Effector memory CD8-positive, alpha-beta T cell (primary cell): Measurements from ENCODE around the gene FN1.
"Not testable (repeated sequence)": the region's sequence is repeated elsewhere in the genome, so short reads cannot be mapped to it uniquely, and the experiment has no call there.

Source experiments
- ATAC-seq: fragments of 150-1000 bp; cut with Tn5 transposase; replicated peaks from 2 replicates; pipeline ENCODE4 v1.10.0; 2021; ENCODE audit warnings: mild to moderate bottlenecking, moderate library complexity
- DNase-seq, 3 experiments: peaks; one replicate each; pipeline ENCODE4 v3.0.0; 2021
- H3K27ac Mint-ChIP-seq, 2 donors: one replicate each; pipeline ENCODE4 v1.8.0; 2022; ENCODE audit warnings: mild to moderate bottlenecking in 2 of 2, mixed read lengths in 2 of 2, moderate library complexity in 2 of 2
- H3K27me3 Mint-ChIP-seq, 2 donors: one replicate each; pipeline ENCODE4 v1.8.0; 2022; ENCODE audit warnings: mixed read lengths in 2 of 2
- H3K36me3 Mint-ChIP-seq: one replicate; pipeline ENCODE4 v1.8.0; 2022; ENCODE audit warnings: mild to moderate bottlenecking, moderate library complexity, mixed read lengths; ENCODE audit not compliant: insufficient read depth
- H3K4me1 Mint-ChIP-seq, 2 donors: one replicate each; pipeline ENCODE4 v1.8.0; 2022; ENCODE audit warnings: low read depth in 2 of 2, mixed read lengths in 2 of 2
- H3K4me3 Mint-ChIP-seq, 2 donors: one replicate each; pipeline ENCODE4 v1.8.0; 2022; ENCODE audit warnings: mild to moderate bottlenecking in 2 of 2, mixed read lengths in 2 of 2, moderate library complexity in 2 of 2
- H3K9me3 Mint-ChIP-seq, 2 donors: one replicate each; pipeline ENCODE4 v1.8.0; 2022; ENCODE audit warnings: mixed read lengths in 2 of 2

Gene FN1

DNA sequence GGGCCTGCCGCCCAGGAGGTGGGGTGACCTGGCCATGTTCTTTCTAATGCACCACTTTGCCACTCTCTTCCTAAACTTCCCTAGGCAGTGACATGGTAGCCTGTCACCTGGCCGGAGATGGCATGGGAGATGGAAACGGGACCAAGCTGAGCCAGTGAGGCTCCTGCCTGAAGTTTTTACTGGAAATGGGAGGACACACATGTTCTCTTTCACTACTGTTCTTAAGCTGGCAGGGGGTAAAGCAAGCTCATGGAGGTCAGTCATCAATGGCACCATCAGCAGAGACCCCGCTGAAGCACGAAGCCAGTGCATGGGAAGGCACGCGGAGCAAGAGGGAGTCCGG lies 73.3 kb downstream of the FN1 start:
- Mint-ChIP-seq H3K9me3 (no peaks in the 10 kb centered on the region), H3K27me3 (no peaks in the 10 kb centered on the region), H3K36me3 (no peaks in the 10 kb centered on the region), H3K4me3 (no peak overlapping the region), H3K4me1 (no peaks in the 10 kb centered on the region), H3K27ac (no peak overlapping the region)
- ATAC-seq = no peak
- DNase-seq = no peak

DNA sequence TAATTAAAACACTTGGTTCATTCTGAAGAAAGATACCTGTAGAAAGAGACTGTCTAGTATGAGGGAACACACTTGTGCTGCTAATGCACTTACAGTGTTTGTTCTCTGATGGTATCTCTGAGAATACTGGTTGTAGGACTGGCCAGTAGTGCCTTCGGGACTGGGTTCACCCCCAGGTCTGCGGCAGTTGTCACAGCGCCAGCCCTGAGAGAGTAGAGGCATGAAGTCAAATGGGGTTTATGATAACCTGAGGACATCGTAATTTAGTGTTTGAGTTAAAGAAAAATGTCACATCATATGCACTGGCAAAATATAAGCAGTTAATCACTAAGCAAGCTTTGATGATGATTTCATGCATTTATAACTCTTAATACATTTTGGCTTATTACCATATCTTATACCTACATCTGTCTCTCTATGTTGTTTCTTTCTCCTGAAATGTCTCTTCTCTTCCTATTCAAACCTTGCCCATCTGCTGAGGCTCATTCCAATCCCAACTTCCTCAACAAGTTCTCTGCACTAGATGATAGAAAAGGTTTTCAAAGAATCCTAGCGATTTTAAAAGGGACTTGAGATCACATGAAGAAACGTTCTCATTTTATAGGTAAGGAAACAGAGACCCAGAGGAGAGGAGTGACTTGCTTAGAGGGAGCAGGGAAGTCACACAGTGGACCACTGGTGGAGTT lies 73.8 kb downstream of the FN1 start:
- DNase-seq = no peak
- no peaks in the 10 kb centered on the region for H3K27me3 Mint-ChIP-seq
- no peak overlapping the region for H3K4me3 Mint-ChIP-seq
- no peak for ATAC-seq
- no peak overlapping the region for H3K27ac Mint-ChIP-seq
- no peaks in the 10 kb centered on the region for H3K36me3 Mint-ChIP-seq
- H3K4me1 Mint-ChIP-seq = no peaks in the 10 kb centered on the region
- H3K9me3 Mint-ChIP-seq = no peaks in the 10 kb centered on the region

DNA sequence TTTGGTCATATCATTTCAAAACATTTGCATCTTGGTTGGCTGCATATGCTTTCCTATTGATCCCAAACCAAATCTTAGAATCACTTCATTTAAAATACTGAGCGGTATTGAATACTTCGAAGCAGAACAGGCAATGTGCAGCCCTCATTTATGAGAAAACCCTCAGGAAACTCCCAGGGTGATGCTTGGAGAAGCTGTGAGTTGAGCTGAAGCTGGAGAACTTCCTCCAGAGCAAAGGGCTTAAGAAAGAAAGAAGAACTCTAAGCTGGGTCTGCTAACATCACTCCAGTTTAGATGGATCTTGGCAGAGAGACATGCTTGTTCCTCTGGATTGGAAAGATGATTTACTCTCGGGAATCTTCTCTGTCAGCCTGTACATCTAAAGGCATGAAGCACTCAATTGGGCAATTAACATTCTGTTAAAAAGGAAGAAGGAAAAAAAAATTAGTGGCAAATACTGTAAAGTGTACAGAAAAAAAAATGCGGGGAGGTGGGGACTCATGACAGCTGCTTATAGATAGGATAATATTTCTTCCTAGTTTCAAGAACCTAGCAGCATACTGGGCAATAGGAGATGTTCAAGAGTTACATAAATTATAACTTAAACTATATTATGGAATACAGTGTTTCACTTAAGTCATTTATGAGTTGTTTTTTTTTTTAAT lies 74.5 kb downstream of the FN1 start:
- Mint-ChIP-seq H3K36me3 (no peaks in the 10 kb centered on the region), H3K27me3 (no peaks in the 10 kb centered on the region), H3K4me3 (no peak overlapping the region), H3K9me3 (no peaks in the 10 kb centered on the region), H3K4me1 (no peaks in the 10 kb centered on the region), H3K27ac (no peak overlapping the region)
- ATAC-seq = no peak
- DNase-seq = no peak

DNA sequence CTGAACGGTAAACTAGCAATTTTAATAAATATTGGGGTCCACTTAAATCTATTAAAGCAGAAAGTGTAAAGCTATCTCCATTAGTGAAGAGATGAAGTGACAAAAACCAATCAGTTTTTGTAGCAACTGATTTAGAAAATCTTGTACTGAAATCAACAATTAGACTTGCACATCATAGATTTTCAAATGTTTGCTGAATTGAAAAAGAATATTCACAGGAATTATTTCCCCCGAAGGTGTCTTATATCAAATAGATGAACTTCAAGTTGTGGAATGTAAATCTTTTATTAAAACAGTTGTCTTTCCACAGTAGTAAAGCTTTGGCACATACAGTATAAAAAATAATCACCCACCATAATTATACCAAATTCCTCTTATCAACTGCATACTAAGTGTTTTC lies 75.3 kb downstream of the FN1 start:
- ATAC-seq = no peak
- Mint-ChIP-seq H3K27ac (no peak overlapping the region), H3K4me1 (no peaks in the 10 kb centered on the region), H3K9me3 (no peaks in the 10 kb centered on the region), H3K27me3 (no peaks in the 10 kb centered on the region), H3K36me3 (no peaks in the 10 kb centered on the region), H3K4me3 (no peak overlapping the region)
- DNase-seq = no peak

DNA sequence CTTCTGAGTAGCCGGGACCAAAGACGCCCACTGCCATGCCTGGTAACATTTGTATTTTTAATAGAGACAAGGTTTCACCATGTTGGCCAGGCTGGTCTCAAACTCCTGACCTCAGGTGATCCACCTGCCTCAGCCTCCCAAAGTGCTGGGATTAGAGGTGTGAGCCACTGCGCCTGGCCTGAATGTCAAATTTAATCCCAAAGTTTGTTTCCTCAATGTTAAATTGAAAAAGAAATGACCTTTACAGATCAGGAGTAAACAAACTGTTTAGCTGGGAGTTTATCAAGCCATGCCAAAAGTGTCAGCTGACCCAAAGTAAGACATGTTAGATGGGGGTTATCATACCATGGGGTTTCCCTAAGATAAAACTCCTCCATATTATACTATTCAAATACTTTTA lies 75.8 kb downstream of the FN1 start:
- H3K4me3 Mint-ChIP-seq, DNase-seq, H3K27ac Mint-ChIP-seq, H3K36me3 Mint-ChIP-seq, H3K27me3 Mint-ChIP-seq, H3K4me1 Mint-ChIP-seq, H3K9me3 Mint-ChIP-seq, ATAC-seq: not testable (repeated sequence)

DNA sequence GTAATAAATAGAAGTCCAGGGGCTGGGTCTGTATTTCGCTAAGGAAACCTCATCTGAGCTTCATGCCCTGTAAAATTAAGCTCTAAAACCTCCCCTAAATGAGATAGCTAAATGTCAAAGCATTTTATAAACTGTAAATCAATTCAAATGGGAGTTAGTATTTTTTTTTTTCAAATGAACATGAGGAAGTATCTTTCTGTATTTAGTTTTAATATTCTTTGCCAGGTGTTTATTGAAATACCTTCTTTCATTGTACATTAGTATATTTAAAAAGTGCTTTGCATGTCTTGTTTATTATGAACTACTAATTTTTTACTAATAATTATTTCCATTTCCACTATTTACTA lies 76.3 kb downstream of the FN1 start:
- H3K27me3 Mint-ChIP-seq = no peaks in the 10 kb centered on the region
- no peaks in the 10 kb centered on the region for H3K4me1 Mint-ChIP-seq
- H3K9me3 Mint-ChIP-seq = no peaks in the 10 kb centered on the region
- DNase-seq (no peak), ATAC-seq (no peak)
- H3K4me3 Mint-ChIP-seq = no peak overlapping the region
- no peak overlapping the region for H3K27ac Mint-ChIP-seq
- no peaks in the 10 kb centered on the region for H3K36me3 Mint-ChIP-seq

DNA sequence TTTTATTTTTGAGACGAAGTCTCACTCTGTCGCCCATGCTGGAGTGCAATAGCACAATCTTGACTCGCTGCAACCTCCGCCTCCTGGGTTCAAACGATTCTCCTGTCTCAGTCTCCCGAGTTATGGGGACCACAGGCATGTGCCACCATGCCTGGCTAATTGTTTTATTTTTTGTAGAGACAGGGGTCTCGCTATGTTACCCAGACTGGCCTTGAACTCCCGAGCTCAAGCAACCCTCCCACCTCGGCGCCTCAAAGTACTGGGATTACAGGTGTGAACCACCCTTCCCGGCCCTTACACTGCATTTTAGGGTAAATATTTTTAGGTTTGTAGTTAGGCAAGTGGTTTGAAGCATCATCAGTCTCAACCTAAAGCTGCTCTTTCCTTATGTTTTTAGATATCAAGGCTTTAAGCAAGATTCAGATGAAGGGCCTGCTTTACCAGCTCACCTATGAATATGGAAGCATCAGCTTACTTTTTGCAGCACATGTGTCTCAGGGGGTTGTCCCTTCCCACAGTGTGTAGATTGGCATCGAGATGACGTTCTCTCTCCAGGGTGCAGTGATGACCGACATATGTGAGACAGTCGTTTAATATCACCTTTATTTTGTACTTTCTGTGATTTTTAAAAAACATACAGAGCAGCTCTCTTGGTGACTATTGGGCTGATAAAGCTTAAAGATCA lies 76.8 kb downstream of the FN1 start:
- Mint-ChIP-seq H3K27me3 (no peaks in the 10 kb centered on the region), H3K4me3 (no peak overlapping the region), H3K36me3 (no peaks in the 10 kb centered on the region), H3K27ac (no peak overlapping the region), H3K4me1 (no peaks in the 10 kb centered on the region), H3K9me3 (no peaks in the 10 kb centered on the region)
- ATAC-seq (no peak), DNase-seq (no peak)

DNA sequence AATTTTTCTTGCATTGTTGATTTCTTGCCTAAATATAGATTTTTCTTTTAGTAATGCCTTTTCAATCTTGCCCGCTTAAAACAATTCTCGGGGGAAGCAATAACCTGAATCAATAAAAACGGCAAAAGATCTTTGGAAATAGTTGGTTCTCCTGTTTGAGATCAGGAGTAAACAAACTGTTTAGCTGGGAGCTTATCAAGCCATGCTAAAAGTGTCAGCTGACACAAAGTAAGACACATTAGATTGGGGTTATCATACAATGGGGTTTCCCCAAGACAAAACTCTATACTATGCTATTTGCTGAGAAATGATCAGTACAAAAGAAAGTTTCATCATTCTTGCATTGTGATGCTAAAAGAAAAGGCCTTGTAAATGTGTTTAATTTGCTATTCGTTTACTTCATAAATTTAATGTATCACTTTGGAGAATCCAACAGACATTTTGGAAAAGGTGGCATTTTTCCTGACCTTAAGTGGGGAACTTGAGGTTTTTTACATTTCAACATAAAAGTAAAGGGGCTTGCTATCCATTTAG lies 77.5 kb downstream of the FN1 start:
- Mint-ChIP-seq H3K4me1 (no peaks in the 10 kb centered on the region), H3K36me3 (no peaks in the 10 kb centered on the region), H3K27ac (no peak overlapping the region), H3K27me3 (no peaks in the 10 kb centered on the region), H3K4me3 (no peak overlapping the region), H3K9me3 (no peaks in the 10 kb centered on the region)
- ATAC-seq (no peak), DNase-seq (no peak)

DNA sequence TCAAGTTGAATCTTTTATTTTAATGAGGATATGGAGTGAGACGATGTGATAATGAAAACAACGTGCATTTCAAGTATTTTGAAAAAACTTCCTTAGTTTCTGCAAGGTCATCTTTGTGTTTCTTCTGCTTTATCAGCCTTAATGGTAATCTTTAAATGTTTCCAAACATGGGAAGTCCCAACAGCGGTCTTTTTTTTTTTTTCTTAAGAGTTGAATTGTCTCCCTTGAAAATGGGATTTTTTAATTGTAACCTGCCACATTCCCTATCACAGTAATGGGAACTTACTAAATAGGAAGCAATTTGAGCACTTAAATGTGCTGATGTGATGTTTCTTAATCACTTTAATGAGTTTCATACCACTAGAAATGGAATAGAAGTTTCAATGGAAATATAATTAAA lies 78.2 kb downstream of the FN1 start:
- Mint-ChIP-seq H3K27me3 (no peaks in the 10 kb centered on the region), H3K4me3 (no peak overlapping the region), H3K4me1 (no peaks in the 10 kb centered on the region), H3K9me3 (no peaks in the 10 kb centered on the region), H3K27ac (no peak overlapping the region), H3K36me3 (no peaks in the 10 kb centered on the region)
- ATAC-seq (no peak), DNase-seq (no peak)

DNA sequence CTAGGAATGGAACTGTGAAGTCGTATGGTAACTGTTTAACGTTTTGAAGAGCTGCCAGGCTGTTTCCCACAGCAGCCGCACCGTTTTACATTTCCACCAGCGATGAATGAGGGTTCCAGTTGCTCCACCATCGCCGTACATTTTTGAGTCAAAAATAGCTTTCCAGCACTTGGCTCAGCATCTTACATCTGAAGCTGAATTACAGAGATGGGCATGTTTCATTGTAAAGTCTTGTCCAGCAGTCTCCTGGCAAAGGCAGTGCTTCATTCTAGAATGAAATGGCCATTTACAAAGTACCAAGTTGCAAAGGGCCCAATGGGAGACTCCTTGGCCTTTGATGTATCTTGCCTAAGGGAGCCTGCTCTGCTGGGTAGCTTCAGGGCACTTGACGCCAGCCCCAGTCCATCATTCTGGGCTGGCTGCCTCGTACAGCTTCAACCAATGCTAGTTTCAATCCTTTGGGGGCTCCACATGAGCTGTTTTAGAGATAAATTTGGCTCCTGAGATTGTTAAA lies 78.9 kb downstream of the FN1 start:
- no peak for ATAC-seq
- no peak overlapping the region for H3K4me3 Mint-ChIP-seq
- H3K4me1 Mint-ChIP-seq = no peaks in the 10 kb centered on the region
- H3K36me3 Mint-ChIP-seq = no peaks in the 10 kb centered on the region
- no peaks in the 10 kb centered on the region for H3K27me3 Mint-ChIP-seq
- DNase-seq = no peak
- no peaks in the 10 kb centered on the region for H3K9me3 Mint-ChIP-seq
- no peak overlapping the region for H3K27ac Mint-ChIP-seq

DNA sequence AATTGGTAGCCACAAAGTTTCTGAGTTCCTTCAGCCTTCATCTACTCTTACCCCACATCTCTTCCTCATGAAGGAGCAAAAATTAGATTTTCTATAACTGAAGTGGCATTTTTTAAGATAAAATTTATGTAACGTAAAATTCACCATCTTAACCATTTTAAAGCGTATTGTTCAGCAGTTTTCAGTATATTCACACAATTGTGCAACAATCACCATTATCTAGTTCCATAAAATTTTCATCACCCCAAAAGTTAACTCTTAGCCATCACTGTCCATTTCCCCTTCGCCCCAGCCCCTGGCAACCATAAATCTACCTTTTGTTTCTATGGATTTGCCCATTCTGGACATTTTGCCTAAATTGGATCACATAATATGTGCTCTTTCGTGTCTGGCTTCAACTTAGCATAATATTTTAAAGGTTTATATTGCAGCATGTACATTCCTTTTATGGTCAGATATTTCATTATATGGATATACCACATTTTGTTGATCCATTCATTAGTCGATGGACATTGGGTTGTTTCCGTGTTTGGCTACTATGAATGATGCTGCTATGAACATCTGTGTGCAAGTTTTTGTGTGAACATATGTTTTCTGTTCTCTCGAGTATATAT lies 79.4 kb downstream of the FN1 start:
- DNase-seq (no peak), ATAC-seq (no peak)
- no peaks in the 10 kb centered on the region for H3K4me1 Mint-ChIP-seq
- no peak overlapping the region for H3K4me3 Mint-ChIP-seq
- H3K27me3 Mint-ChIP-seq = no peaks in the 10 kb centered on the region
- no peaks in the 10 kb centered on the region for H3K9me3 Mint-ChIP-seq
- no peak overlapping the region for H3K27ac Mint-ChIP-seq
- no peaks in the 10 kb centered on the region for H3K36me3 Mint-ChIP-seq

DNA sequence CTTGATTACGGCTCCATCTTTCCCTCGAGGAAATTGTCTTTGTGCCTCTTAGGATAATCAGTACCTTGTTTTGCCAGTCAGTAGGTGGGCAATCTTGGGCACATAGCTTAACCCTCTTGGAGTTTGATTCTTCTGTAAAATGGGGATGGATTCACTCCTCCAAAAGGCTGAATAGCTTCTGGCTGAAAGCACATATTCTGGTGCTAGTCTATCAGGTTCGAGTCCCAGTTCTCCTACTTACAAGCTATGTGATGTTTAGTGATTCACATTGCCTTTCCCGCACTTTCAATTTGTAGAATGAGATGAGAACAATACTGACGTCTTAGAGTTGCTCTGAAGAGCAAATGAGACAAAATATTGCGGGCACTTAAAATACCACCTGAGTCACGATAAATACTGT lies 80.1 kb downstream of the FN1 start:
- H3K36me3 Mint-ChIP-seq = peaks cover 1% of the 10 kb centered on the region
- H3K4me3 Mint-ChIP-seq = no peak overlapping the region
- no peaks in the 10 kb centered on the region for H3K9me3 Mint-ChIP-seq
- H3K4me1 Mint-ChIP-seq = no peaks in the 10 kb centered on the region
- ATAC-seq (no peak), DNase-seq (no peak)
- H3K27ac Mint-ChIP-seq = no peak overlapping the region
- H3K27me3 Mint-ChIP-seq = no peaks in the 10 kb centered on the region

DNA sequence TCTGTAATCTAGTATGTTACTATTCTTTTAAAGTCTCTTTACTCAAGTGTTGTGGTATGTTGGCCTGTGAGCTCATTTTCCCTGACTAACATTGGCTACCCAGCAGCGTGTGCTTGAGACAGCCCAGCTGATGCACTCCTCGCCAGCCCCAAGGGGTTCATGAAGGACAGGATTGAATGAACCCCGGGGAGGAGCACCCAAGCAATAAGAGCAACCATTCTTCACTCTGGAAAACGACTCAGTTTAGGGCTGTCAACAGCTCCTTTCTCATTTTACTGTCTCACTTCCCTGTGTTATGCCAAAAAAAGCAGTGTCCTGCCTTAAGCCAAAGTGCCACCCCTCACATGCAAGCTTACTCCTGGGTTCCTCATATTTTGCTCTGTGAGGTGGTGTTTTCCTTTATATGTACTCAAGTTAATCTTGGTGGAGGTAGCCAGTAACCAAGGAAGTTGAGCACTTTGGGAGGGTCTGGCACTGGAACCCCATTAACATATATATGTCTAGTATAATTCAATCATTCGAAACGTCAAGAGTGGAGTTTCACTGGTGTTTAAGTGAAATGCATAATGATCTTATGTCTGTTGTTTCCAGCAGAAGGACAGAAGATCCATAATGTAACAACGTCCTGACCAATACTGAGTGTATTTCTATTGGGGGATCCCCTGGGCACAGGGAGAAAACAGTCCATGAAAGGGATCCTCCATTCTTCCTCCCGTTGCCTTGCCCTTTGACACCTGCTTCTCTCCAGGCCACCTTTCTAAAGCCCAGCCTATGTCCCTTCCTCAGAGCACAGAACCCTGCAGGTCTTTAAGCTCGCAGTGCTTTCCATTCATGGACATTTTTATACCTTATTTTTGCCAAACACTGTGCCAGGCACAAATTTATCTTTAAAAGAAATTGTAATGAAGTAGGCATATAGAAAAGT lies 80.8 kb downstream of the FN1 start:
- ATAC-seq (no peak), DNase-seq (no peak)
- Mint-ChIP-seq H3K4me1 (no peaks in the 10 kb centered on the region), H3K27me3 (no peaks in the 10 kb centered on the region), H3K4me3 (no peak overlapping the region), H3K9me3 (no peaks in the 10 kb centered on the region), H3K36me3 (peaks cover 9% of the 10 kb centered on the region), H3K27ac (no peak overlapping the region)
